ENCODE data around the gene CKAP2L. TPM values are rescaled to one million over a fixed set of nuclear protein-coding genes. Genes with fewer than 3 reads are reported as not detected.

Gene CKAP2L
- total RNA-seq, 1 experiment from 2014 or later = 23.3 TPM

- WGBS (ENCODE audit: extremely low coverage, insufficient read length, low lambda C conversion rate) = no CpG with 5 or more reads among the region's 3 CpGs
- H3K23ac ChIP-seq (ENCODE audit: insufficient read length, low read depth, low read length) = no peak overlapping the region
- Mint-ChIP-seq H3K27me3 (ENCODE audit: low read depth) (no peaks in the 10 kb centered on the region), H3K9me3 (peaks cover 0 to 3% of the 10 kb centered on the region in 2 experiments; a peak in 1 of 5 replicates), H3K27ac (peak overlapping the region in 1 of 3 experiments; percentile 47; a peak in 2 of 7 replicates), H3K4me3 (no peak overlapping the region), H3K4me1 (peaks cover 39% of the 10 kb centered on the region in 2 experiments), H3K36me3 (ENCODE audit: insufficient read depth in 1 of 3, low read depth in 3 of 3) (peaks cover 0 to 8% (median 0%) of the 10 kb centered on the region in 3 experiments; a peak in 4 of 7 replicates)
- H2BK5ac ChIP-seq (ENCODE audit: insufficient read length, low read length) = no peak overlapping the region
- no peak overlapping the region for H3K56ac ChIP-seq (ENCODE audit: insufficient read length, low read depth, low read length)
- no peak overlapping the region for H2AFZ ChIP-seq (ENCODE audit: low read length)
- H3K14ac ChIP-seq (ENCODE audit: insufficient read depth, low read length) = no peak overlapping the region
- no peak for DNase-seq
- no peaks in the 10 kb centered on the region for H3K27me3 ChIP-seq (ENCODE audit: insufficient read depth, low read length)
- no peak overlapping the region for H3T11ph ChIP-seq (ENCODE audit: low read length)
- no peak overlapping the region for H3K4me2 ChIP-seq (ENCODE audit: insufficient read depth, insufficient read length, low read length)
- no peak overlapping the region for H3K4ac ChIP-seq (ENCODE audit: low read depth, low read length)
- TF ChIP-seq CTCF (conservative IDR thresholded peaks at IDR 0.05) = no peak
- H4K8ac ChIP-seq (replicated peaks; ENCODE audit: insufficient read length, low read depth, low read length) = no peak overlapping the region
- H3K79me2 ChIP-seq (ENCODE audit: insufficient read depth, low read length) = no peaks in the 10 kb centered on the region
- no peak overlapping the region for H3K27ac ChIP-seq (ENCODE audit: insufficient read length, low read depth, low read length)
- no peak overlapping the region for H2BK12ac ChIP-seq (ENCODE audit: insufficient read length, low read depth, low read length)
- H2AK5ac ChIP-seq (ENCODE audit: insufficient read length, low read length) = no peak overlapping the region
- H3K18ac ChIP-seq (ENCODE audit: insufficient read length, low read depth, low read length) = no peak overlapping the region
- H3K79me1 ChIP-seq (ENCODE audit: insufficient read depth, low read depth, low read length, poor library complexity, severe bottlenecking) = no peaks in the 10 kb centered on the region
- no peaks in the 10 kb centered on the region for H4K20me1 ChIP-seq (ENCODE audit: control insufficient read depth, insufficient read depth, insufficient read length)
- no peak overlapping the region for H4K5ac ChIP-seq (ENCODE audit: insufficient read length, low read depth, low read length)
- H3K4me1 ChIP-seq (ENCODE audit: insufficient read depth, low read length) = peaks cover 10% of the 10 kb centered on the region; the same call in 1 of the 2 replicates
- H4K91ac ChIP-seq (ENCODE audit: insufficient read length, low read depth, low read length) = no peak overlapping the region
- H3K9me3 ChIP-seq (ENCODE audit: control insufficient read depth, low read depth, low read length) = no peaks in the 10 kb centered on the region
- H2BK120ac ChIP-seq (ENCODE audit: low read depth, low read length, poor library complexity, severe bottlenecking) = no peak overlapping the region
- no peak overlapping the region for H2BK15ac ChIP-seq (ENCODE audit: low read depth, low read length)
- no peaks in the 10 kb centered on the region for H3K23me2 ChIP-seq (ENCODE audit: insufficient read length, low read depth, low read length, poor library complexity, severe bottlenecking)
- no peak overlapping the region for H3K9ac ChIP-seq (ENCODE audit: extremely low read depth, insufficient read length, low read length)
- no peak overlapping the region for H2BK20ac ChIP-seq (ENCODE audit: low read depth, low read length, poor library complexity, severe bottlenecking)
These were observed 46.9 kb upstream of the CKAP2L start for GRCh38 chr2:112811276-112811831.
